SK-N-SH treated with all-trans-retinoic acid at 6 μM for 48 hours (cell line): ENCODE results near the gene CDC42BPG.

ENCODE experiments used
- ESRRG ChIP-seq: fragments of 250-450 bp; sonication (Bioruptor Pico); IDR thresholded peaks from 2 replicates; pipeline ENCODE4 v1.6.1; 2021; ENCODE audit warnings: mild to moderate bottlenecking
- ISL1 ChIP-seq: fragments of 250-450 bp; sonication (Bioruptor Pico); IDR thresholded peaks from 2 replicates; pipeline ENCODE4 v2.1.2; 2022; ENCODE audit warnings: mild to moderate bottlenecking, moderate library complexity
- PPARA ChIP-seq: fragments of 250-450 bp; sonication (Bioruptor Pico); IDR thresholded peaks from 2 replicates; pipeline ENCODE4 v1.5.0; 2020; ENCODE audit warnings: mild to moderate bottlenecking, borderline replicate concordance
- RARB ChIP-seq: fragments of 250-450 bp; sonication (Bioruptor Pico); IDR thresholded peaks from 2 replicates; pipeline ENCODE4 v1.8.0; 2021; ENCODE audit warnings: mild to moderate bottlenecking, moderate library complexity
- TCF4 ChIP-seq: fragments of 250-450 bp; sonication (Bioruptor Pico); IDR thresholded peaks from 2 replicates; pipeline ENCODE4 v1.8.0; 2021; ENCODE audit warnings: mild to moderate bottlenecking, moderate library complexity, borderline replicate concordance
- TF ChIP-seq, protein P1 (sequence below): fragments of 250-450 bp; sonication (Bioruptor Pico); IDR thresholded peaks from 2 replicates; pipeline ENCODE4 v1.8.0; 2021; ENCODE audit warnings: low read depth, mild to moderate bottlenecking, moderate library complexity, borderline replicate concordance
- TF ChIP-seq, protein P2 (sequence below): fragments of 250-450 bp; sonication (Bioruptor Pico); IDR thresholded peaks from 2 replicates; pipeline ENCODE4 v1.5.1; 2021; ENCODE audit warnings: mild to moderate bottlenecking, moderate library complexity

DNA sequence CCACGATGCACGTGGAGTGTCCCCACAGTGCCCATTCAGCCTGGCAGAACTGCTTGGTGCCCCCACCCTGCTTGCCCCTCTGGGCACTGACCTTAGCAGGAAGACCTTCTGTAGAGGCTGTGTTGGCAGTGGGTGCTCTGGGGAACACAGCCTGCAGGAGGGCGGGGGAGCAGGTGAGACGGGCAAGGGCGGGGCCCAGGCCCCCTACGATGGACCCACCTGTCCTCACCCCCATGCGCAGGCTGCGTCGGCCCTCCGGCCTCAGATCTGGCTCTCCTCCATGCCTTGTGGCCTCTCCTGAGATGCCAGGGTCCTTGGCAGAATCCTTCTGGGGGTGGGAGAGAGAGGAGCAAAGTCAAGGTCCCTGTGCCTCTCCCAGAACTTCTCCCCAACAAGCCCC, 10.9 kb downstream of the CDC42BPG start:
- TF ChIP-seq ESRRG (CRISPR knock-in tag) (no peak), TCF4 (CRISPR knock-in tag) (no peak), ISL1 (CRISPR knock-in tag) (no peak), RARB (CRISPR knock-in tag) (no peak), PPARA (CRISPR knock-in tag) (no peak)
- TF ChIP-seq, protein P1, sequence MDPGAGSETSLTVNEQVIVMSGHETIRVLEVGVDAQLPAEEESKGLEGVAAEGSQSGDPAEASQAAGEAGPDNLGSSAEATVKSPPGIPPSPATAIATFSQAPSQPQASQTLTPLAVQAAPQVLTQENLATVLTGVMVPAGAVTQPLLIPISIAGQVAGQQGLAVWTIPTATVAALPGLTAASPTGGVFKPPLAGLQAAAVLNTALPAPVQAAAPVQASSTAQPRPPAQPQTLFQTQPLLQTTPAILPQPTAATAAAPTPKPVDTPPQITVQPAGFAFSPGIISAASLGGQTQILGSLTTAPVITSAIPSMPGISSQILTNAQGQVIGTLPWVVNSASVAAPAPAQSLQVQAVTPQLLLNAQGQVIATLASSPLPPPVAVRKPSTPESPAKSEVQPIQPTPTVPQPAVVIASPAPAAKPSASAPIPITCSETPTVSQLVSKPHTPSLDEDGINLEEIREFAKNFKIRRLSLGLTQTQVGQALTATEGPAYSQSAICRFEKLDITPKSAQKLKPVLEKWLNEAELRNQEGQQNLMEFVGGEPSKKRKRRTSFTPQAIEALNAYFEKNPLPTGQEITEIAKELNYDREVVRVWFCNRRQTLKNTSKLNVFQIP (CRISPR knock-in tag) = no peak
- TF ChIP-seq, protein P2, sequence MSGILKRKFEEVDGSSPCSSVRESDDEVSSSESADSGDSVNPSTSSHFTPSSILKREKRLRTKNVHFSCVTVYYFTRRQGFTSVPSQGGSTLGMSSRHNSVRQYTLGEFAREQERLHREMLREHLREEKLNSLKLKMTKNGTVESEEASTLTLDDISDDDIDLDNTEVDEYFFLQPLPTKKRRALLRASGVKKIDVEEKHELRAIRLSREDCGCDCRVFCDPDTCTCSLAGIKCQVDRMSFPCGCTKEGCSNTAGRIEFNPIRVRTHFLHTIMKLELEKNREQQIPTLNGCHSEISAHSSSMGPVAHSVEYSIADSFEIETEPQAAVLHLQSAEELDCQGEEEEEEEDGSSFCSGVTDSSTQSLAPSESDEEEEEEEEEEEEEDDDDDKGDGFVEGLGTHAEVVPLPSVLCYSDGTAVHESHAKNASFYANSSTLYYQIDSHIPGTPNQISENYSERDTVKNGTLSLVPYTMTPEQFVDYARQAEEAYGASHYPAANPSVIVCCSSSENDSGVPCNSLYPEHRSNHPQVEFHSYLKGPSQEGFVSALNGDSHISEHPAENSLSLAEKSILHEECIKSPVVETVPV (CRISPR knock-in tag) = no peak
